Measurements from ENCODE around the gene CREBRF. TPM values are rescaled to one million over a fixed set of nuclear protein-coding genes. Genes with fewer than 3 reads are reported as not detected.
"Not testable (repeated sequence)": the region's sequence is repeated elsewhere in the genome, so short reads cannot be mapped to it uniquely, and the experiment has no call there.

CREBRF gene
- total and polyA plus RNA-seq, 4 donors: 8.1 to 48.5 (median 15.7) TPM

- no peak for ATAC-seq (ENCODE audit: insufficient read depth, low FRiP score)
- no peaks in the 10 kb centered on the region for H3K36me3 ChIP-seq (ENCODE audit: control insufficient read depth in 4 of 4, insufficient read depth in 4 of 4, low read length in 4 of 4)
- DNase-seq: no peak
- H3K4me1 ChIP-seq (ENCODE audit: control insufficient read depth in 5 of 5, insufficient read depth in 5 of 5, low read length in 5 of 5): no peaks in the 10 kb centered on the region
- no peak overlapping the region for H3K9ac ChIP-seq (ENCODE audit: insufficient read depth in 1 of 2, low read length in 2 of 2)
- no peaks in the 10 kb centered on the region for H3K9me3 ChIP-seq (ENCODE audit: control insufficient read depth in 4 of 4, insufficient read depth in 3 of 4, low read length in 3 of 4)
- no peak overlapping the region for H3K4me3 ChIP-seq
- no peaks in the 10 kb centered on the region for H3K27me3 ChIP-seq (ENCODE audit: control insufficient read depth in 3 of 3, insufficient read depth in 3 of 3, low read length in 2 of 3)
- WGBS, 2 donors: 72 to 85% methylated on average over 7 of the region's 7 CpGs
- no peak for TF ChIP-seq CTCF (IDR thresholded peaks at IDR 0.05; ENCODE audit: control extremely low read depth, extremely low read depth)
- H3K27ac ChIP-seq (ENCODE audit: low read depth in 1 of 2, low read length in 1 of 2): no peak overlapping the region
Measured at GRCh38 chr5:173041881-173042762, 14.0 kb upstream of the CREBRF start.

- no peaks in the 10 kb centered on the region for H3K4me1 ChIP-seq (ENCODE audit: control insufficient read depth in 5 of 5, insufficient read depth in 5 of 5, low read length in 5 of 5)
- no peak for TF ChIP-seq CTCF (IDR thresholded peaks at IDR 0.05; ENCODE audit: control extremely low read depth, extremely low read depth)
- H3K4me3 ChIP-seq: no peak overlapping the region
- ATAC-seq (ENCODE audit: insufficient read depth, low FRiP score) (no peak), DNase-seq (no peak)
- H3K9me3 ChIP-seq (ENCODE audit: control insufficient read depth in 4 of 4, insufficient read depth in 3 of 4, low read length in 3 of 4): no peaks in the 10 kb centered on the region
- no peak overlapping the region for H3K9ac ChIP-seq (ENCODE audit: insufficient read depth in 1 of 2, low read length in 2 of 2)
- WGBS, 2 donors: 91 to 96% methylated on average over 3 of the region's 3 CpGs
- H3K27ac ChIP-seq (ENCODE audit: low read depth in 1 of 2, low read length in 1 of 2): no peak overlapping the region
- no peaks in the 10 kb centered on the region for H3K27me3 ChIP-seq (ENCODE audit: control insufficient read depth in 3 of 3, insufficient read depth in 3 of 3, low read length in 2 of 3)
- H3K36me3 ChIP-seq (ENCODE audit: control insufficient read depth in 4 of 4, insufficient read depth in 4 of 4, low read length in 4 of 4): no peaks in the 10 kb centered on the region
Measured at GRCh38 chr5:173042763-173043107, 13.4 kb upstream of the CREBRF start.

- 62 to 69% methylated on average over 8 of the region's 8 CpGs for WGBS, 2 donors
- no peak overlapping the region for H3K27ac ChIP-seq (ENCODE audit: low read depth in 1 of 2, low read length in 1 of 2)
- H3K9ac ChIP-seq (ENCODE audit: insufficient read depth in 1 of 2, low read length in 2 of 2): no peak overlapping the region
- no peak overlapping the region for H3K4me3 ChIP-seq
- H3K27me3 ChIP-seq (ENCODE audit: control insufficient read depth in 3 of 3, insufficient read depth in 3 of 3, low read length in 2 of 3): no peaks in the 10 kb centered on the region
- TF ChIP-seq CTCF (IDR thresholded peaks at IDR 0.05; ENCODE audit: control extremely low read depth, extremely low read depth): no peak
- H3K9me3 ChIP-seq (ENCODE audit: control insufficient read depth in 4 of 4, insufficient read depth in 3 of 4, low read length in 3 of 4): no peaks in the 10 kb centered on the region
- ATAC-seq (ENCODE audit: insufficient read depth, low FRiP score) (no peak), DNase-seq (no peak)
- no peaks in the 10 kb centered on the region for H3K4me1 ChIP-seq (ENCODE audit: control insufficient read depth in 5 of 5, insufficient read depth in 5 of 5, low read length in 5 of 5)
- no peaks in the 10 kb centered on the region for H3K36me3 ChIP-seq (ENCODE audit: control insufficient read depth in 4 of 4, insufficient read depth in 4 of 4, low read length in 4 of 4)
Measured at GRCh38 chr5:173045474-173045873, 10.7 kb upstream of the CREBRF start.

GRCh38 chr5:173047096-173047837 lies 8.9 kb upstream of the CREBRF start:
- ATAC-seq (ENCODE audit: insufficient read depth, low FRiP score); H3K9me3 ChIP-seq (ENCODE audit: control insufficient read depth in 4 of 4, insufficient read depth in 3 of 4, low read length in 3 of 4); H3K4me1 ChIP-seq (ENCODE audit: control insufficient read depth in 5 of 5, insufficient read depth in 5 of 5, low read length in 5 of 5); H3K36me3 ChIP-seq (ENCODE audit: control insufficient read depth in 4 of 4, insufficient read depth in 4 of 4, low read length in 4 of 4); H3K4me3 ChIP-seq; H3K27ac ChIP-seq (ENCODE audit: low read depth in 1 of 2, low read length in 1 of 2); H3K9ac ChIP-seq (ENCODE audit: insufficient read depth in 1 of 2, low read length in 2 of 2); DNase-seq; H3K27me3 ChIP-seq (ENCODE audit: control insufficient read depth in 3 of 3, insufficient read depth in 3 of 3, low read length in 2 of 3): not testable (repeated sequence)
- WGBS, 2 donors: 71 to 88% methylated on average over 12 of the region's 12 CpGs

Data from lung (tissue), 12 donors.